C4-2B (cell line): ENCODE results near the gene FXR2.

Experiments used
- CTCF ChIP-seq: fragments of 450-650 bp; conservative IDR thresholded peaks from 2 replicates; pipeline ENCODE4 v1.5.1; 2017; ENCODE audit warnings: mild to moderate bottlenecking
- ZFX ChIP-seq: fragments of 450-650 bp; IDR thresholded peaks from 2 replicates; pipeline ENCODE4 v1.6.1; 2017

DNA sequence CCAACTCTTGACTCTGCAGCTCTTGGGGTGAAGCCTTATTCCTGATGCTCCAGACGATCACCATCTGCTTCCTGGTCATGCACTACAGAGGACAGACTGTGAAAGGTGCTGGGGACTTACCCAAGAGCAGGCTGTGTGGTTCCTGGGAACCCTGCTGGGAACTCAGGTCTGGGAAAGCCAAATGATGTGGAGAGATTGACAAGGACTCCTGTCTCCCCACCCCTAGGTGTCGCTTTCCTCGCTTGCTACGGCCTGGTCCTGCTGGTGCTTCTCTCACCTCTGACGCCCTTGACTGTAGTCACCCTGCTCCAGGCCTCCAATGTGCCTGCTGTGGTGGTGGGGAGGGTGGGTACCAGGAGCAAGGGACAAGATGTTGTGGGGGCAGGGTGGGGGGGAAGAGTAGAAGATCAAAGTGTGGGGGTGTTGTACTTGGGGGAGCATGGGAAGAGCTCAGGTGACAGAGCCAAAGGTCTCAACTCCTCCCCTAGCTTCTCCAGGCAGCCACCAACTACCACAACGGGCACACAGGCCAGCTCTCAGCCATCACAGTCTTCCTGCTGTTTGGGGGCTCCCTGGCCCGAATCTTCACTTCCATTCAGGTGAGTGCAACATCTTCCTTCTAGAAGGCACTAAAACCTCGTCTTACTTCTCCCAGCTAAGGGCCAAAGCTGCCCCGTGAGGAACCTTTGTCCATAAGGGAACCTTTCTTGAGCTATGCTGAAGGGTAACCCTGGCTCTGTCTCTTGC lies 27.9 kb downstream of the FXR2 start:
- no peak; the same call in 1 of the 2 replicates for TF ChIP-seq CTCF
- TF ChIP-seq ZFX: no peak
